HepG2 (cell line): ENCODE data around the gene FAM118A. TPM values are rescaled to one million over a fixed set of nuclear protein-coding genes. Genes with fewer than 3 reads are reported as not detected.

ENCODE experiments used
- ATAD3A ChIP-seq: sonication (generic); formaldehyde crosslinking; IDR thresholded peaks from 2 replicates; pipeline ENCODE4 v1.4.0; 2020; ENCODE audit warnings: missing genetic modification reagents
- CBX5 ChIP-seq: sonication (generic); formaldehyde crosslinking; IDR thresholded peaks from 2 replicates; pipeline ENCODE4 v1.4.0; 2020; ENCODE audit warnings: missing genetic modification reagents, borderline replicate concordance
- CC2D1A ChIP-seq: sonication (generic); formaldehyde crosslinking; IDR thresholded peaks from 2 replicates; pipeline ENCODE4 v1.8.1; 2023; ENCODE audit warnings: mild to moderate bottlenecking, missing genetic modification reagents
- CREB1 ChIP-seq, 2 experiments: fragments of 450-650 bp in 1 of 2; IDR thresholded peaks; 2 replicates each; pipeline ENCODE4 v1.6.1; 2016 to 2017; ENCODE audit warnings: control low read depth in 1 of 2, mild to moderate bottlenecking in 1 of 2, missing compliant biosample characterization in 1 of 2, missing genetic modification characterization in 1 of 2
- DNMT1 ChIP-seq: sonication (generic); formaldehyde crosslinking; IDR thresholded peaks from 2 replicates; pipeline ENCODE4 v1.5.1; 2020; ENCODE audit warnings: mild to moderate bottlenecking, missing genetic modification reagents
- ETV6 ChIP-seq: sonication (generic); formaldehyde crosslinking; conservative IDR thresholded peaks from 2 replicates; pipeline ENCODE4 v1.4.0; 2020; ENCODE audit warnings: missing genetic modification reagents
- GATAD2A ChIP-seq: IDR thresholded peaks from 2 replicates; pipeline ENCODE4 v1.6.1; 2016
- HMG20B ChIP-seq: conservative IDR thresholded peaks from 2 replicates; pipeline ENCODE4 v1.6.1; 2016; ENCODE audit warnings: missing genetic modification reagents, missing compliant biosample characterization
- HNRNPH1 ChIP-seq: fragments of 200-400 bp; formaldehyde crosslinking; optimal IDR thresholded peaks from 2 replicates; pipeline ENCODE3; 2017; ENCODE audit warnings: mild to moderate bottlenecking, low read depth, low read length
- HNRNPUL1 ChIP-seq: fragments of 200-400 bp; formaldehyde crosslinking; IDR thresholded peaks from 2 replicates; pipeline ENCODE4 v1.6.1; 2017; ENCODE audit warnings: low read depth, mild to moderate bottlenecking, low read length, moderate library complexity
- MAF1 ChIP-seq: sonication (generic); formaldehyde crosslinking; IDR thresholded peaks from 2 replicates; pipeline ENCODE4 v1.5.0; 2020; ENCODE audit warnings: missing genetic modification reagents, borderline replicate concordance
- MAZ ChIP-seq, 2 experiments: sonication (generic) in 1 of 2; formaldehyde crosslinking in 1 of 2; IDR thresholded peaks; 2 replicates each; pipeline versions ENCODE4 v1.5.0 to v1.6.1; 2012 to 2020; ENCODE audit warnings: low read depth in 2 of 2, mild to moderate bottlenecking in 2 of 2, borderline replicate concordance in 1 of 2, improper control_type of control experiment in 1 of 2, low read length in 1 of 2, missing genetic modification reagents in 1 of 2, moderate library complexity in 1 of 2
- MED1 ChIP-seq: sonication (generic); formaldehyde crosslinking; IDR thresholded peaks from 2 replicates; pipeline ENCODE4 v1.4.0; 2020; ENCODE audit warnings: missing genetic modification reagents
- MYNN ChIP-seq: sonication (generic); formaldehyde crosslinking; IDR thresholded peaks from 2 replicates; pipeline ENCODE4 v1.4.0; 2020; ENCODE audit warnings: mild to moderate bottlenecking, low read depth, missing genetic modification reagents
- NFE2L2 ChIP-seq: fragments of 150-350 bp; IDR thresholded peaks from 2 replicates; pipeline ENCODE4 v1.6.1; 2014; ENCODE audit warnings: low read length
- RCOR2 ChIP-seq: IDR thresholded peaks from 2 replicates; pipeline ENCODE4 v1.6.1; 2016; ENCODE audit warnings: missing biosample characterization, missing genetic modification reagents
- SMC3 ChIP-seq: IDR thresholded peaks from 2 replicates; pipeline ENCODE4 v1.6.1; 2011; ENCODE audit warnings: low read length, improper control_type of control experiment
- SMYD3 ChIP-seq: sonication (generic); formaldehyde crosslinking; IDR thresholded peaks from 2 replicates; pipeline ENCODE4 v1.8.1; 2023; ENCODE audit warnings: mild to moderate bottlenecking, missing genetic modification reagents
- SP5 ChIP-seq: IDR thresholded peaks from 2 replicates; pipeline ENCODE4 v1.6.1; 2016; ENCODE audit warnings: low read depth, borderline replicate concordance
- SPEN ChIP-seq: sonication (generic); formaldehyde crosslinking; IDR thresholded peaks from 2 replicates; pipeline ENCODE4 v1.5.1; 2020; ENCODE audit warnings: low read depth, mild to moderate bottlenecking, missing genetic modification reagents
- ZFP1 ChIP-seq: IDR thresholded peaks from 2 replicates; pipeline ENCODE4 v1.6.1; 2016
- ZKSCAN1 ChIP-seq: fragments of 150-350 bp; IDR thresholded peaks from 2 replicates; pipeline ENCODE4 v1.6.1; 2014; ENCODE audit warnings: low read length
- ZNF24 ChIP-seq: fragments of 450-650 bp; IDR thresholded peaks from 2 replicates; pipeline ENCODE4 v1.6.1; 2017; ENCODE audit warnings: antibody characterized with exemption, mild to moderate bottlenecking
- ZNF354B ChIP-seq: sonication (generic); formaldehyde crosslinking; IDR thresholded peaks from 2 replicates; pipeline ENCODE4 v1.8.0; 2022; ENCODE audit warnings: mild to moderate bottlenecking, missing genetic modification reagents
- ZNF367 ChIP-seq: sonication (generic); formaldehyde crosslinking; IDR thresholded peaks from 2 replicates; pipeline ENCODE4 v1.4.0; 2020; ENCODE audit warnings: missing genetic modification reagents, borderline replicate concordance
- ZNF441 ChIP-seq: sonication (generic); formaldehyde crosslinking; IDR thresholded peaks from 2 replicates; pipeline ENCODE4 v1.7.0; 2021; ENCODE audit warnings: missing genetic modification reagents, borderline replicate concordance
- ZNF484 ChIP-seq: sonication (generic); formaldehyde crosslinking; IDR thresholded peaks from 2 replicates; pipeline ENCODE4 v1.5.1; 2020; ENCODE audit warnings: mild to moderate bottlenecking, low read depth, missing genetic modification reagents, borderline replicate concordance
- ZNF564 ChIP-seq: sonication (generic); formaldehyde crosslinking; IDR thresholded peaks from 2 replicates; pipeline ENCODE4 v1.8.1; 2023; ENCODE audit warnings: mild to moderate bottlenecking, missing genetic modification reagents
- ZNF770 ChIP-seq: sonication (generic); formaldehyde crosslinking; IDR thresholded peaks from 2 replicates; pipeline ENCODE4 v1.5.0; 2020; ENCODE audit warnings: mild to moderate bottlenecking, missing genetic modification reagents
- ZNF816 ChIP-seq: sonication (generic); formaldehyde crosslinking; IDR thresholded peaks from 2 replicates; pipeline ENCODE4 v1.8.0; 2022; ENCODE audit warnings: missing genetic modification reagents, mild to moderate bottlenecking, borderline replicate concordance
- ZNF839 ChIP-seq: sonication (generic); formaldehyde crosslinking; IDR thresholded peaks from 2 replicates; pipeline ENCODE4 v1.4.0; 2020; ENCODE audit warnings: missing genetic modification reagents, mild to moderate bottlenecking, borderline replicate concordance
- polyA plus RNA-seq, 8 experiments: library from polyadenylated mRNA; depleted of rRNA in 3 of 8; stranded (reverse) in 7 of 8; unstranded in 1 of 8; fragments of >200 nt; fragmentation: Illumina TruSeq in 4 of 8; extraction: Trizol in 4 of 8; gene quantifications; 2 replicates each; pipeline versions ENCODE4 v1.2.1 to v1.2.3, GENCODE V29; 2011 to 2016; ENCODE audit warnings: low read depth in 4 of 8, missing spikeins in 1 of 8, mixed read lengths in 1 of 8; ENCODE audit not compliant: insufficient read depth in 1 of 8
- total RNA-seq, 5 experiments: library from RNA; depleted of rRNA; stranded (reverse); fragments of >200 nt; fragmentation: Illumina TruSeq; extraction: Trizol; gene quantifications; 2 replicates each; pipeline ENCODE4 v1.2.3, GENCODE V29; 2016; ENCODE audit warnings: low read depth in 1 of 5

The FAM118A gene
- total and polyA plus RNA-seq, 2 of the 13 experiments (the other 11 are each of a cell fraction or from before 2014, with no cell fraction given): 36.7 to 48.2 TPM

DNA sequence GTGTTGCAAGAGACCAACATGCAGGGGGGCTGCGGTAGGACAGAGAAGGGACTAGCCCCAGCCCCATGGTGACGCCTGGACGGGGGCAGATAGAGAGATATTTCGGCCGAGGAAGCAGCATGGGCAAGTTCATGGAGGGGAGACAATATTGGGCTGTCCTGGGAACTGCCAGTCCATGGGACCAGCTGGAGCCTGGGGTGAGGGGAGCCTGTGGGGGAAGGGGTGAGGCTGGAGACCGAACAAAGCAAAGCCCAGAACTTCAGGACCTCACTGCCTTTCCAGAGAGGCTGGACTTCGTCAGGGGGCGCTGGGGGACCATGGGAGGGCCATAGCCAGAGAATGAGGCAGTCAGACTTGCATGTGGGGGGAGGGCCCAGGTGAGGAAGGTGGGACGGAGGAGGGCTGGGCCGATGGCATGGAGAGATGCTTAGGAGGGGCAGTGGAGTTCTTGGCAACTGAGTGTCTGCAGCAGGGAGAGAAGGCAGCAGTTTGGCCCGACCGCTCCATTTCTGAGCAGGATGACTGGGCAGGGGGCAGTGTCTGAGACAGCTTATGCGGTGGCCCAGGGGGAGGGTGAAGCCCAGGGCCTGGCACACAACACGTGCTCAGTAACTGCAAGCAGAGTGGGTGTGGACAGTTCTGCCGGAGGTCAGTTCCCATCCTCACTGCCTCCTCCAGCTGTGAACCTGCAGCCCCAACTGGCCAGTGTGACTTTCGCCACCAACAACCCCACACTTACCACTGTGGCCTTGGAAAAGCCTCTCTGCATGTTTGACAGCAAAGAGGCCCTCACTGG is 24.3 kb upstream of the FAM118A start (continued):
- TF ChIP-seq CREB1 (IDR thresholded peaks at IDR 0.05) (no peak), CREB1 (CRISPR knock-in tag; IDR thresholded peaks at IDR 0.05) (no peak), ZKSCAN1 (no peak), ZNF839 (CRISPR knock-in tag) (no peak), ZNF770 (no peak; the same call in 1 of the 2 replicates), SPEN (CRISPR knock-in tag) (no peak), MYNN (CRISPR knock-in tag) (no peak), MAF1 (CRISPR knock-in tag) (no peak), CC2D1A (CRISPR knock-in tag) (no peak), ZNF24 (no peak), GATAD2A (CRISPR knock-in tag) (no peak; the same call in 1 of the 2 replicates), ZNF367 (CRISPR knock-in tag) (no peak), HMG20B (CRISPR knock-in tag) (no peak), ETV6 (no peak), NFE2L2 (no peak), MAZ (IDR thresholded peaks at IDR 0.05; ENCODE audit: borderline replicate concordance, low read depth, low read length) (no peak), MAZ (CRISPR knock-in tag; IDR thresholded peaks at IDR 0.05; ENCODE audit: low read depth) (no peak), ATAD3A (no peak), CBX5 (no peak; the same call in 1 of the 2 replicates), ZNF354B (no peak), MED1 (CRISPR knock-in tag) (peak; percentile 31; the same call in 1 of the 2 replicates), HNRNPUL1 (no peak), RCOR2 (CRISPR knock-in tag) (no peak), SMC3 (no peak), ZNF816 (CRISPR knock-in tag) (no peak), HNRNPH1 (no peak), SMYD3 (CRISPR knock-in tag) (no peak), ZNF484 (no peak), DNMT1 (CRISPR knock-in tag) (no peak), ZFP1 (CRISPR knock-in tag) (no peak), ZNF441 (CRISPR knock-in tag) (no peak), SP5 (CRISPR knock-in tag) (no peak), ZNF564 (CRISPR knock-in tag) (0 out of 2 replicates have a peak, but pooled peaks have one; percentile 46)
